Measurements from ENCODE around the gene RPL13A. TPM values are rescaled to one million over a fixed set of nuclear protein-coding genes. Genes with fewer than 3 reads are reported as not detected.

The RPL13A gene
- total RNA-seq, 2 donors from 2014 or later, result 1,758 to 2,456 TPM

DNA sequence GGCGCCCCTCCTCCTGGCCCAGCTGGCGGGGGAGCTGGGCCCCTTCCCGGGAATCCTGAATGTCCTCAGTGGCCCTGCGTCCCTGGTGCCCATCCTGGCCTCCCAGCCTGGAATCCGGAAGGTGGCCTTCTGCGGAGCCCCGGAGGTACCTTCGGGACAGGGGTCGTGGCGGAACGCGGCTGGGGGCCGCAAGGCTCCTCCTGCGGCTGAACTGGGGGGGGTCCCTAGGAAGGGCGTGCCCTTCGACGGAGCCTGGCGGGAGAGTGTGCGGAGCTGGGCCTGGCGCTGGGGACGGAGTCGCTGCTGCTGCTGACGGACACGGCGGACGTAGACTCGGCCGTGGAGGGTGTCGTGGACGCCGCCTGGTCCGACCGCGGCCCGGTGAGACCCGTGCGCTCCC lies 25.8 kb upstream of the RPL13A start:
- TF ChIP-seq, protein P1, sequence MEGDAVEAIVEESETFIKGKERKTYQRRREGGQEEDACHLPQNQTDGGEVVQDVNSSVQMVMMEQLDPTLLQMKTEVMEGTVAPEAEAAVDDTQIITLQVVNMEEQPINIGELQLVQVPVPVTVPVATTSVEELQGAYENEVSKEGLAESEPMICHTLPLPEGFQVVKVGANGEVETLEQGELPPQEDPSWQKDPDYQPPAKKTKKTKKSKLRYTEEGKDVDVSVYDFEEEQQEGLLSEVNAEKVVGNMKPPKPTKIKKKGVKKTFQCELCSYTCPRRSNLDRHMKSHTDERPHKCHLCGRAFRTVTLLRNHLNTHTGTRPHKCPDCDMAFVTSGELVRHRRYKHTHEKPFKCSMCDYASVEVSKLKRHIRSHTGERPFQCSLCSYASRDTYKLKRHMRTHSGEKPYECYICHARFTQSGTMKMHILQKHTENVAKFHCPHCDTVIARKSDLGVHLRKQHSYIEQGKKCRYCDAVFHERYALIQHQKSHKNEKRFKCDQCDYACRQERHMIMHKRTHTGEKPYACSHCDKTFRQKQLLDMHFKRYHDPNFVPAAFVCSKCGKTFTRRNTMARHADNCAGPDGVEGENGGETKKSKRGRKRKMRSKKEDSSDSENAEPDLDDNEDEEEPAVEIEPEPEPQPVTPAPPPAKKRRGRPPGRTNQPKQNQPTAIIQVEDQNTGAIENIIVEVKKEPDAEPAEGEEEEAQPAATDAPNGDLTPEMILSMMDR (IDR thresholded peaks at IDR 0.05), result no peak
- no peak for TF ChIP-seq POLR2A (IDR thresholded peaks at IDR 0.05)
- Histone ChIP-seq H3K4me3 (no peak overlapping the region), H3K27me3 (no peaks in the 10 kb centered on the region), H3K27ac (no peak overlapping the region), H3K4me1 (no peaks in the 10 kb centered on the region), H3K9me3 (no peaks in the 10 kb centered on the region), H3K36me3 (replicated peaks in 1 of 2; ENCODE audit: insufficient read depth in 1 of 2, low read depth in 2 of 2) (peaks cover 0 to 7% of the 10 kb centered on the region in 2 donors)
- ATAC-seq (no peak), DNase-seq (no peak)
- 96 to 98% methylated on average over 21 to 24 of the region's 37 CpGs for WGBS, 2 donors
- intact Hi-C loops (cut with DNase I), result no loop called here

DNA sequence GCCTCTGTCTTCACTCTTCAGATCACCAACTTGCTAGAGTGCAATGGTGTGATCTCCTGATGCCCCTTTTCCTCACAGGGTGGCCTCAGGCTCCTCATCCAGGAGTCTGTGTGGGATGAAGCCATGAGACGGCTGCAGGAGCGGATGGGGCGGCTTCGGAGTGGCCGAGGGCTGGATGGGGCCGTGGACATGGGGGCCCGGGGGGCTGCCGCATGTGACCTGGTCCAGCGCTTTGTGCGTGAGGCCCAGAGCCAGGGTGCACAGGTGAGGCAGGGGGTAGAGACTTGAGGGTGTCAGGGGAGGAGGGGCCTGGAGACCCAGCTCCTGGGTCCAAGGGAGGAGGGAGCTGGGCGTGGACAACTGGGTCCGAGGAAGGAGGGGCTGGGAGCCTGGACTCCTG lies 24.9 kb upstream of the RPL13A start:
- 89 to 93% methylated on average over 12 of the region's 12 CpGs for WGBS, 2 donors
- ATAC-seq, result no peak
- TF ChIP-seq POLR2A (IDR thresholded peaks at IDR 0.05), result no peak
- TF ChIP-seq, protein P1 (IDR thresholded peaks at IDR 0.05), result no peak
- peaks cover 0 to 7% of the 10 kb centered on the region in 2 donors for H3K36me3 ChIP-seq (replicated peaks in 1 of 2; ENCODE audit: insufficient read depth in 1 of 2, low read depth in 2 of 2)
- no peaks in the 10 kb centered on the region for H3K27me3 ChIP-seq
- no peak for DNase-seq
- no peak overlapping the region for H3K27ac ChIP-seq
- no peak overlapping the region for H3K4me3 ChIP-seq
- no peaks in the 10 kb centered on the region for H3K9me3 ChIP-seq
- intact Hi-C loops (cut with DNase I), result no loop called here
- no peaks in the 10 kb centered on the region for H3K4me1 ChIP-seq

DNA sequence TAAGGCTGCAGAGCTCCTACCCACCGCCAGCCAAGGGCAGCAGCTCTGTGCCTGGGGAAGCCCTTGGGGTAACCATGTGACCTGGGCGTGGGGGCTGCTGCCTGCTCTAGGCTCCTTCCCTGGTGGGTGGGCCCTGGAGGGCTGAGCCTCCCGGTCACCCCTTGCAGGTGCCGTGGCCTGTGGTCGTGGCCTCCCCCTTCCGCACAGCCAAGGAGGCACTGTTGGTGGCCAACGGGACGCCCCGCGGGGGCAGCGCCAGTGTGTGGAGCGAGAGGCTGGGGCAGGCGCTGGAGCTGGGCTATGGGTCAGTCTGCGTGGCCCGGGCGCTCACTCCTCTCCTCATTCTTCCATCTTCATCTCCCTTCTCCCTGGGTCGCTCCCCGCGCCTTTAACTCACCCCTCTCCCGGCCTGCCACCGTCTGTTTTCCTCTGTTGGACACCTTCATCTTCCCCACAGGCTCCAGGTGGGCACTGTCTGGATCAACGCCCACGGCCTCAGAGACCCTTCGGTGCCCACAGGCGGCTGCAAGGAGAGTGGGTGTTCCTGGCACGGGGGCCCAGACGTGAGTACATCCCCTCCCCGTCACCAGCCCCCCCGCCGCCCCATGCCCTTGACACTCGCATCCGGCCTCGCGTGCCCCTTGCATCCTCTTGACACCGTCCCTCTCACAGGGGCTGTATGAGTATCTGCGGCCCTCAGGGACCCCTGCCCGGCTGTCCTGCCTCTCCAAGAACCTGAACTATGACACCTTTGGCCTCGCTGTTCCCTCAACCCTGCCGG lies 23.3 kb upstream of the RPL13A start:
- Histone ChIP-seq H3K27me3 (no peaks in the 10 kb centered on the region), H3K4me3 (no peak overlapping the region), H3K27ac (no peak overlapping the region), H3K36me3 (replicated peaks in 1 of 2; ENCODE audit: insufficient read depth in 1 of 2, low read depth in 2 of 2) (peaks cover 0 to 7% of the 10 kb centered on the region in 2 donors), H3K4me1 (no peaks in the 10 kb centered on the region), H3K9me3 (no peaks in the 10 kb centered on the region)
- TF ChIP-seq POLR2A (IDR thresholded peaks at IDR 0.05), result no peak
- TF ChIP-seq, protein P1 (IDR thresholded peaks at IDR 0.05), result no peak
- DNase-seq, result no peak
- WGBS, 2 donors, result 91 to 95% methylated on average over 30 of the region's 39 CpGs
- no peak for ATAC-seq
- intact Hi-C loops (cut with DNase I), result no loop called here

DNA sequence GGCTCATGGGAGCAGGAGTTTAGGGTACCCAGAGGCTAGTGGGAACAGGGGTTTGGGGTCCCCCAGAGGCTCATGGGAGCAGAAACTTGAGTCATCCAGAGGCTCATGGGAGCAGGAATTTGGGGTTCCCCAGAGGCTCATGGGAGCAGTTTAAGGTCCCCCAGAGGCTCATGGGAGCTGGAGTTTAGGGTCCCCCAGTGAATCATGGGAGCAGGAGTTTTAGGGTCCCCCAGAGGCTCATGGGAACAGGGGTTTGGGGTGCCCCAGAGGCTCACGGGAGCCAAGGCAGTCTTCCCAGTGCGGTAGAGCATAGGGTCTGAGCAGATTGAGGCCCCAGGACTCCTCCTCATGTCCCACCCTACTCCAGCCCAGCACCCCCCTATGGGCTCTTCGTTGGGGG lies 22.0 kb upstream of the RPL13A start:
- ATAC-seq, result no peak
- H3K4me3 ChIP-seq, result no peak overlapping the region
- no peaks in the 10 kb centered on the region for H3K4me1 ChIP-seq
- H3K27ac ChIP-seq, result no peak overlapping the region
- intact Hi-C loops (cut with DNase I), result no loop called here
- WGBS, 2 donors, result 96% methylated on average over 3 of the region's 3 CpGs; no CpG with 5 or more reads in 1 of the 2 donors
- no peak for TF ChIP-seq POLR2A (IDR thresholded peaks at IDR 0.05)
- TF ChIP-seq, protein P1 (IDR thresholded peaks at IDR 0.05), result no peak
- peaks cover 0 to 7% of the 10 kb centered on the region in 2 donors for H3K36me3 ChIP-seq (replicated peaks in 1 of 2; ENCODE audit: insufficient read depth in 1 of 2, low read depth in 2 of 2)
- no peaks in the 10 kb centered on the region for H3K9me3 ChIP-seq
- DNase-seq, result no peak
- H3K27me3 ChIP-seq, result no peaks in the 10 kb centered on the region

DNA sequence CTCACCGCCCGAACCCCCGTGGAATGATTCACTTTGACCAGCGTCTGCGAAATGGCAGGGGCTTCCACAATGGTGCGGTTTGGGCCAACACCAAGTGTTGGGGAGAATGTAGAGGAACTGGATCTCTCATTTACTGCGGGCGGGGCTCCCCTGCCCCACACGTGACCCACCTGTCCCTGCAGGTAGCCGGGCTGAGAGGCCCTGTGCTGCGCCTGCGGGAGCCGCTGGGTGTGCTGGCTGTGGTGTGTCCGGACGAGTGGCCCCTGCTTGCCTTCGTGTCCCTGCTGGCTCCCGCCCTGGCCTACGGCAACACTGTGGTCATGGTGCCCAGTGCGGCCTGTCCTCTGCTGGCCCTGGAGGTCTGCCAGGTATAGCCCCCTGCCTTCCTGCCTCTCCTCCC lies 19.2 kb upstream of the RPL13A start:
- no peaks in the 10 kb centered on the region for H3K4me1 ChIP-seq
- no peak for TF ChIP-seq POLR2A (IDR thresholded peaks at IDR 0.05)
- TF ChIP-seq, protein P1 (IDR thresholded peaks at IDR 0.05), result no peak
- intact Hi-C loops (cut with DNase I), result no loop called here
- no peak for ATAC-seq
- H3K27me3 ChIP-seq, result no peaks in the 10 kb centered on the region
- H3K27ac ChIP-seq, result peak overlapping the region in 1 of 4 donors; percentile 40
- DNase-seq, result no peak
- H3K4me3 ChIP-seq, result no peak overlapping the region
- H3K9me3 ChIP-seq, result no peaks in the 10 kb centered on the region
- H3K36me3 ChIP-seq (replicated peaks in 1 of 2; ENCODE audit: insufficient read depth in 1 of 2, low read depth in 2 of 2), result peaks cover 0 to 7% of the 10 kb centered on the region in 2 donors
- WGBS, 2 donors, result 85 to 95% methylated on average over 9 to 19 of the region's 19 CpGs

All from body of pancreas (tissue), 4 donors.